Right cardiac atrium (tissue), 5 donors: Measurements from ENCODE around the gene LUZP1. TPM values are rescaled to one million over a fixed set of nuclear protein-coding genes. Genes with fewer than 3 reads are reported as not detected.

Source experiments
- ATAC-seq, 2 donors: fragments of 200-7000 bp; cut with Tn5 transposase; one replicate each; pipeline versions ENCODE4 v1.8.0 to v1.9.1; 2020; ENCODE audit warnings: moderate library complexity in 2 of 2, mild to moderate bottlenecking in 1 of 2
- DNase-seq, 3 donors: peaks; one replicate each; pipeline ENCODE4 v3.0.0-alpha.2; 2020
- H3K27ac ChIP-seq: one replicate; pipeline ENCODE4 v1.5.1; 2013; ENCODE audit warnings: mild to moderate bottlenecking, low read length, control low read depth, moderate library complexity
- H3K27me3 ChIP-seq: one replicate; pipeline ENCODE4 v1.6.1; 2013; ENCODE audit not compliant: control insufficient read depth, insufficient read depth
- H3K4me1 ChIP-seq: one replicate; pipeline ENCODE4 v1.6.1; 2013; ENCODE audit warnings: low read length; ENCODE audit not compliant: control insufficient read depth, insufficient read depth
- H3K4me3 ChIP-seq: one replicate; pipeline ENCODE4 v1.5.1; 2013; ENCODE audit warnings: low read length, control low read depth
- H3K9me3 ChIP-seq: one replicate; pipeline ENCODE4 v1.6.1; 2013; ENCODE audit warnings: low read length; ENCODE audit not compliant: control insufficient read depth
- WGBS: extraction: QIAGEN DNeasy Blood & Tissue Kit; methylation state at CpG from one replicate; pipeline ENCODE4 v1.1.7; 2013; 5-methylcytosine and 5-hydroxymethylcytosine counted together
- intact Hi-C, 4 donors: fragments of 100-400 bp; cut with DNase I; formaldehyde crosslinking; loops; one replicate each; pipeline versions ENCODE4 v1.11.0 to v1.14.0; 2022 to 2023
- polyA plus RNA-seq: library from polyadenylated mRNA; stranded (reverse); fragments of 200-250 nt; gene quantifications from one replicate; pipeline ENCODE4 v1.2.3, GENCODE V29; 2013
- total RNA-seq, 4 donors: library from RNA; stranded (reverse); fragmentation: NEBNext Ultra II Directional; extraction: Animal tissue kit (Norgen Biotek cat#: 25700); gene quantifications; one replicate each; pipeline ENCODE4 v1.2.1, GENCODE V29; 2021
- donor health status: healthy with polysubstance abuse.
- donor health status: DM: no; HTN: yes; CAD: no.
- donor health status: DM: no; HTN: no; CAD: no.
- donor health status: DM: no; HTN: yes; CAD: no; lungs with severe emphysema.
- donor health status: DM: yes; HTN: yes; CAD: no.

Gene LUZP1
- total and polyA plus RNA-seq, 5 donors: 9.5 to 61.9 (median 35.1) TPM

GRCh38 chr1:23188434-23188884 lies 19.8 kb upstream of the LUZP1 start:
- Histone ChIP-seq H3K4me3 (no peak overlapping the region), H3K27ac (no peak overlapping the region), H3K4me1 (no peaks in the 10 kb centered on the region), H3K9me3 (no peaks in the 10 kb centered on the region), H3K27me3 (no peaks in the 10 kb centered on the region)
- 70% methylated on average over 6 of the region's 6 CpGs for WGBS
- intact Hi-C loops: loop anchor here in 2 of 4 donors (5.0 to 10.0 kb wide), 2 partner anchors 211 to 214 kb away; partner anchors contain the start of gene LACTBL1 (in 1 of the 2)
- no peak for DNase-seq
- no peak for ATAC-seq

DNA sequence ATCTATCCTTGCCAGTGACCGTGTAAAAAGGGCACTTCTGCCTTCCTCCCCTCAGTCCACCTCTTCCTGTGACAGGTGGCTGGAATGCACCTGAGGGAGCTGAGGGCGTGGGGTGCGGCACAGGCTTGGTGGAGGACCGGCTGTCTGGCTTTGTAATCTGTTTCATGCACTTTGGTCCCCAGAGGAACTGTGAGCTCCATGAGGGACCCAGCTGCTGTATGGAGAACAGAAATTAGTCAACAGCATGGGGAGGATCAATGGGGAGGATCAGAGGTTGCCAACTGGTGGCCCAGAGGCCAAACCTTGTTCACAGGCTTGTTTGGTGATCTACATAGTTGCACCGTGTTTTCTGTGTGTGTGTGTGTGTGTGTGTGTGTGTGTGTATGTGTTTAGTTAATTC lies 19.0 kb upstream of the LUZP1 start:
- no peaks in the 10 kb centered on the region for H3K4me1 ChIP-seq
- intact Hi-C loops: loop anchor here in 2 of 4 donors (5.0 to 10.0 kb wide), 2 partner anchors 210 to 213 kb away; partner anchors contain the start of gene LACTBL1 (in 1 of the 2)
- no peaks in the 10 kb centered on the region for H3K27me3 ChIP-seq
- no peak overlapping the region for H3K4me3 ChIP-seq
- DNase-seq (no peak), ATAC-seq (no peak)
- no peaks in the 10 kb centered on the region for H3K9me3 ChIP-seq
- WGBS: 73% methylated on average over 5 of the region's 5 CpGs
- H3K27ac ChIP-seq: no peak overlapping the region

DNA sequence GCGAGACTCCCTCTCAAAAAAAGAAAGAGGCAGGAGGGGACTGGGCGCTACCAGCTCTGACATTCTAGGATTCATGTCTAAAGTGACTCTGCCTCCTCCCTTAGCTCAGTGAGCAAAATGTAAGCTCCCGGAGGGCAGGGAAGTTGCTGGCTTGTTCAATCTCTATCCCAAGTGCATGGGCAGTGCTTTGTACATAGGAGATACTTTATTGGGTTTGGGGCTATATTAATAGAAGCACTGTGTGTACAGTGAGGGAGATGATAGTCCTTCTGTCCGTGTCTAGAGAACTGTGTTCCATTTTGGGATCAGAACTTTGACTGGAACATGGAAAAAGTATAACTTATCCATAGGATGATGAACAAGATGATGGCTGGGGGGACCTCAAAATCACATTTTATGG lies 16.7 kb upstream of the LUZP1 start:
- no peaks in the 10 kb centered on the region for H3K4me1 ChIP-seq
- H3K4me3 ChIP-seq: no peak overlapping the region
- intact Hi-C loops: loop anchor here (2.0 to 10.0 kb wide), 4 partner anchors 87 to 211 kb away; partner anchors contain the start of gene LACTBL1 (in 1 of the 4)
- no peak for ATAC-seq
- 70% methylated on average over 4 of the region's 4 CpGs for WGBS
- H3K27ac ChIP-seq: no peak overlapping the region
- no peaks in the 10 kb centered on the region for H3K27me3 ChIP-seq
- DNase-seq: no peak
- no peaks in the 10 kb centered on the region for H3K9me3 ChIP-seq

DNA sequence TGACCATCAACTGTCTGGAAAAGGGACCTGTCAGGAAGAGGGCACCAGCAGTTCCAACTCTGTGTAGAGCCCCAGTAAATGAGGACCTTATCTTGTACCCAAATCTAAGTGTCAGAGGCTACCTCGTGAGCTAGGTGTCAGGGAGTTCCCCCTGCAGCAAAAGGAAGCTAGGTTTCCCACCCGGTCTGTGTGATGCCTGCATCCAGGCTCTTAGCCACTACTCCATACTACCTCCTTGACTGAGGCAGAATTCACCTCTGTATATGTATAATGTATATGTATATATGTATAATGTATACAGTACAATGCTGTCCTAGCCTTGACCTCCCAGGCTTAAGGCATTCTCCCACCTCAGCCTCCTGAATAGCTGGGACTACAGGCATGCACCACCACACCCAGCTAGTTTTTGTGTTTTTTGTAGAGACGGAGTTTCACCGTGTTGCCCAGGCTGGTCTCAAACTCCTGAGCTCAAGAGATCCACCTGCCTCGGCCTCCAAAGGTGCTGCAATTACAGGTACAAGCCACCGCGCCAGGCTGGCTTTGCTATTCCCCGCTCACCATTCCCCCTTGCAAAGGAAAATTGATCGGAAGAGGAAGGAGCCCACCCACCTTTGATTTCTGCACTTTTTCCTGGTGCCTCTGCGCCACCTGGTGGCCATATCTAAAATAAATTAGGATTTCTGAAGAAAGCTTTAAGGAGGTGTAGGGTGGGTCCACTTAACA lies 15.7 kb upstream of the LUZP1 start:
- 14% methylated on average over 10 of the region's 10 CpGs for WGBS
- DNase-seq: no peak
- Histone ChIP-seq H3K4me1 (no peaks in the 10 kb centered on the region), H3K9me3 (no peaks in the 10 kb centered on the region), H3K27ac (no peak overlapping the region), H3K4me3 (peak overlapping the region; percentile 36), H3K27me3 (no peaks in the 10 kb centered on the region)
- intact Hi-C loops: loop anchor here (2.0 to 10.0 kb wide), 4 partner anchors 86 to 210 kb away; partner anchors contain the start of gene LACTBL1 (in 1 of the 4)
- peak; percentile 23 to 32 for ATAC-seq

DNA sequence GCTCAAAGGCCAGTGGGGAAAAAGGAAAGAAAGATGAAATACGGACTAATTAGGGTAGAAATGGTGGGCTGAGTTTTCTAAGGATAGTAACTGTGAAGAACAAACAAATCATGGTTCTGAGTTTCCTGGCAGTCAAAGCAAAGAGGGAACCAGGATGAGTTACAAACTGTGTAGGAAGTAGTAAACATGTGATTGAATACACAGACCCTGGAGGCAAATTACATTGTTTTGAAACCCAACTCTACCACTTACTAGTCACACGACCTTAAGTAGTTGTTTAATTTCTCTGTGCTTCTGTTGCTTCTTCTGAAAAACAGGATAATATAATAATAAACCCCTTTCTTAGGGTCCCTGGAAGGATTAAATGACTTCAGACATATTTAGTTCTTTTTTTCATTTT lies 11.2 kb upstream of the LUZP1 start:
- H3K9me3 ChIP-seq: no peaks in the 10 kb centered on the region
- ATAC-seq (no peak), DNase-seq (no peak)
- H3K4me3 ChIP-seq: no peak overlapping the region
- H3K27me3 ChIP-seq: no peaks in the 10 kb centered on the region
- 91% methylated on average over 2 of the region's 2 CpGs for WGBS
- H3K4me1 ChIP-seq: peaks cover 5% of the 10 kb centered on the region
- intact Hi-C loops: loop anchor here in 2 of 4 donors (5.0 to 10.0 kb wide), 2 partner anchors 203 to 205 kb away; partner anchors contain the start of gene LACTBL1 (in 1 of the 2)
- H3K27ac ChIP-seq: no peak overlapping the region

DNA sequence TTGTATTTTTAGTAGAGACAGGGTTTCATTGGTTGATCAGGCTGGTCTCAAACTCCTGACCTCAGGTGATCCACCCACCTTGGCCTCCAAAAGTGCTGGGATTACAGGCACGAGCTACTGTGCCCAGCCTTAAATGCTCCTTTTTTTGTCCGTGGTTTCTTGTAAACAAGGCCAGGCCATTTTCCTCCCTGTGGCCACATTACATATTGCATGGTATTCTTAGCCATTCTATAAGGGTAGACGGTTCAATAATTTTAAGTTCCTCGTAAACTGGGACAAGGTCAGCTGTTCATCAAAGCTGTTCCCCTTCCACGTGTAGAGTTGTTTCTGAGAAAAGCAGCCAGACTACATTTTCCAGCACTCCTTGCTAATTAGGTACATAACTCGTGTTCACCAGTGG lies 10.3 kb upstream of the LUZP1 start:
- no peak for ATAC-seq

DNA sequence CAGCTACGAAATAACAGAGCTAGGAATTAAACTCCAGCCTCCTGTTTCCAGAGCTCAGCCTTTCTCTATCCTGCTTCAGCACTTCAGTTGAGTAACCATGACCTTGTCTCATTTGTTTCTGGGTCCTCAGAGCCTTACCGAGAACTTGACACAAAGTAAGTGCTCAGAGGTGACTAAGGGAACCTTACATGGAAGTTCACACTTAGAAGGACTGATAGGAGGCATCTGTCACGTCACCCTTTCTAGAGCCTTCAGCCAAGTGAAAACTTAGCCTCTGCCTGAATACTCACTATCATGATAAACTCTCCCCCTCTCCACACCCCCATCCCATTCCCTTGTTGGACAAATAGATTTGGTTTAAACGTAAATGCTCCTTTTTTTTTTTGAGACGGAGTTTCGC lies 9.8 kb upstream of the LUZP1 start:
- 56% methylated on average over 6 of the region's 6 CpGs for WGBS
- H3K9me3 ChIP-seq: no peaks in the 10 kb centered on the region
- peaks cover 5% of the 10 kb centered on the region for H3K4me1 ChIP-seq
- intact Hi-C loops: no loop called here
- no peaks in the 10 kb centered on the region for H3K27me3 ChIP-seq
- DNase-seq: no peak
- H3K4me3 ChIP-seq: peak overlapping the region; percentile 38
- H3K27ac ChIP-seq: peak overlapping the region; percentile 96
- ATAC-seq: peak; percentile 5 to 61

More for the DNA sequence above, 10.3 kb upstream of the LUZP1 start:
- WGBS: 56% methylated on average over 6 of the region's 6 CpGs
- intact Hi-C loops: no loop called here
- Histone ChIP-seq H3K9me3 (no peaks in the 10 kb centered on the region), H3K4me1 (peaks cover 5% of the 10 kb centered on the region), H3K4me3 (no peak overlapping the region), H3K27ac (no peak overlapping the region), H3K27me3 (no peaks in the 10 kb centered on the region)
- no peak for DNase-seq

GRCh38 chr1:23177438-23178380 lies 9.1 kb upstream of the LUZP1 start:
- intact Hi-C loops: no loop called here
- H3K27me3 ChIP-seq: no peaks in the 10 kb centered on the region
- DNase-seq (peak; percentile 91 to 95 (median 95)), ATAC-seq (peak; percentile 97)
- H3K27ac ChIP-seq: peak overlapping the region; percentile 96
- no peaks in the 10 kb centered on the region for H3K9me3 ChIP-seq
- peaks cover 5% of the 10 kb centered on the region for H3K4me1 ChIP-seq
- H3K4me3 ChIP-seq: peak overlapping the region; percentile 38
- WGBS: 1% methylated on average over 62 of the region's 62 CpGs

GRCh38 chr1:23177031-23177430 lies 8.4 kb upstream of the LUZP1 start:
- Histone ChIP-seq H3K27ac (peak overlapping the region; percentile 96), H3K27me3 (no peaks in the 10 kb centered on the region), H3K9me3 (no peaks in the 10 kb centered on the region), H3K4me3 (peak overlapping the region; percentile 38), H3K4me1 (peaks cover 5% of the 10 kb centered on the region)
- 36% methylated on average over 10 of the region's 10 CpGs for WGBS
- ATAC-seq: no peak
- DNase-seq: no peak
- intact Hi-C loops: no loop called here

DNA sequence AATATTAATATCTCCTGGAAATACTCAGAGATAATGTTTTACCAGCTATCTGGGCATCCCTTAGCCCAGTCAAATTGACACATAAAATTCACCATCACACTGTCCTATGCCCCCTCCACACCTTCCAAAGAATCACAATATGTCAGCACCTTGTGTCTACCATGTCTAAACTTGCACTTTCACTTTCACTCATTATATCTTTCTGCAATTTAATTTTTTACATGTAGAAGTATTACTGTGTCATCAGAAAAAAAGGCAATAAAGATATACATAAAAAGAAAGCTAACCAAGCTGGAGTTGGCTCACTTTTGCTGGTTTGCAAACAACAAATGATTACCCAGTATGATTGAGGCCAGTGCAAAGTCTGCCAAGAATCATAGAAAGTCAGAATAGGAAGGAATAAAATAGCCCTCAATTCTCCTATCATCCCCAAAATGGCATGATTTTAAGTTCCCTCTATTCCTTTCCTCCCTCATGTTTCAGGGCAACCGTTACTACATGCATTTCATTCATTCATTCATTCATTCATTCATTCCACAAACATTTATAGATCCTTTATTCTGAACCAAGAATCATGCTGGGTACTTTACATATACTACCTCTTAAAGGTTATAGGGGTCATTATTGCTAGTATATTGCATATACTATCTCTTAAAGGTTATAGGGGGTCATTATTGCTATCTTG lies 5.9 kb upstream of the LUZP1 start:
- no peak overlapping the region for H3K27ac ChIP-seq
- no peak overlapping the region for H3K4me3 ChIP-seq

More for the DNA sequence above, 5.9 kb upstream of the LUZP1 start:
- no peak for ATAC-seq
- no peaks in the 10 kb centered on the region for H3K9me3 ChIP-seq
- peaks cover 6% of the 10 kb centered on the region for H3K4me1 ChIP-seq
- intact Hi-C loops: no loop called here
- 42% methylated on average over 1 of the region's 1 CpG for WGBS
- no peak for DNase-seq
- no peaks in the 10 kb centered on the region for H3K27me3 ChIP-seq
